A673 (cell line): ENCODE measurements around the gene CCL5. TPM values are rescaled to one million over a fixed set of nuclear protein-coding genes. Genes with fewer than 3 reads are reported as not detected.

Source experiments
- BruUV-seq: library from RNA; stranded (reverse); fragments of 400-500 nt; replicated peaks from 2 replicates; lab custom pipeline; 2021; lab: Mats Ljungman, UMichigan
- CTCF ChIA-PET: fragments of 300-600 bp; sonication (Branson Sonifier 250); formaldehyde crosslinking; loops from one replicate; lab custom pipeline; 2022; ENCODE audit warnings: antibody characterized with exemption; lab: Charles Lee
- POLR2A ChIA-PET: fragments of 300-600 bp; sonication (Branson Sonifier 250); formaldehyde crosslinking; loops from one replicate; lab custom pipeline; 2022; ENCODE audit warnings: antibody characterized with exemption; ENCODE audit not compliant: low non-redundant PET; lab: Charles Lee
- DNase-seq: peaks from one replicate; pipeline ENCODE4 v3.0.0-alpha.2; 2015; ENCODE audit warnings: low spot score
- H3K27ac ChIP-seq: fragments of 200-600 bp; sonication (generic); 2 replicates; pipeline ENCODE4 v1.5.1; 2016; ENCODE audit warnings: mixed run types, low read depth, mild to moderate bottlenecking, mixed read lengths, antibody characterized with exemption, low read length; ENCODE audit not compliant: poor library complexity, severe bottlenecking
- H3K27me3 ChIP-seq: fragments of 200-600 bp; sonication (generic); replicated peaks from 2 replicates; pipeline ENCODE4 v1.6.1; 2017; ENCODE audit warnings: mixed run types, low read depth, mild to moderate bottlenecking, mixed read lengths, antibody characterized with exemption, low read length; ENCODE audit not compliant: insufficient read depth, poor library complexity
- H3K36me3 ChIP-seq: fragments of 200-600 bp; sonication (generic); 2 replicates; pipeline ENCODE4 v1.6.1; 2016; ENCODE audit warnings: mixed run types, mild to moderate bottlenecking, mixed read lengths, antibody characterized with exemption, low read length; ENCODE audit not compliant: insufficient read depth, poor library complexity, severe bottlenecking
- H3K4me1 ChIP-seq: fragments of 200-600 bp; sonication (generic); 2 replicates; pipeline ENCODE4 v1.6.1; 2017; ENCODE audit warnings: mixed run types, mild to moderate bottlenecking, mixed read lengths, antibody characterized with exemption, low read length; ENCODE audit not compliant: insufficient read depth, poor library complexity, severe bottlenecking
- H3K4me3 ChIP-seq: fragments of 200-600 bp; sonication (generic); 2 replicates; pipeline ENCODE4 v1.5.1; 2016; ENCODE audit warnings: low read depth, mixed run types, mild to moderate bottlenecking, mixed read lengths, low read length; ENCODE audit not compliant: poor library complexity, severe bottlenecking
- H3K9me3 ChIP-seq: fragments of 200-600 bp; sonication (generic); 2 replicates; pipeline ENCODE4 v1.6.1; 2016; ENCODE audit warnings: mixed run types, low read depth, mild to moderate bottlenecking, mixed read lengths, antibody characterized with exemption, low read length; ENCODE audit not compliant: poor library complexity, severe bottlenecking
- CTCF ChIP-seq: fragments of 300-800, 200-600 bp; sonication (generic); conservative IDR thresholded peaks from 2 replicates; pipeline ENCODE4 v1.5.1; 2017; ENCODE audit warnings: low read depth, mild to moderate bottlenecking, antibody characterized with exemption, low read length, moderate library complexity, mixed read lengths
- EZH2 ChIP-seq: fragments of 200-600 bp; sonication (generic); IDR thresholded peaks from 2 replicates; pipeline ENCODE4 v1.6.1; 2017; ENCODE audit warnings: borderline replicate concordance, low read depth, mild to moderate bottlenecking, mixed read lengths, antibody characterized with exemption, low read length; ENCODE audit not compliant: poor library complexity, severe bottlenecking
- intact Hi-C: fragments of 100-400 bp; cut with micrococcal nuclease; formaldehyde crosslinking; loops from one replicate; pipeline ENCODE4 v1.10.0; 2022; ENCODE audit not compliant: unreplicated experiment
- total RNA-seq: library from RNA; stranded (reverse); gene quantifications from 2 replicates; pipeline ENCODE4 v1.2.3, GENCODE V29; 2021

Gene CCL5
- total RNA-seq, 1 experiment from 2014 or later: not detected

GRCh38 chr17:35865412-35866340, 14.5 kb downstream of the CCL5 start:
- Histone ChIP-seq H3K4me1 (no peaks in the 10 kb centered on the region), H3K36me3 (no peaks in the 10 kb centered on the region), H3K9me3 (no peaks in the 10 kb centered on the region), H3K27me3 (no peaks in the 10 kb centered on the region), H3K4me3 (no peak overlapping the region), H3K27ac (no peak overlapping the region)
- no peak for TF ChIP-seq CTCF
- TF ChIP-seq EZH2: no peak
- POLR2A ChIA-PET: no interaction called here
- peak; percentile 28 for DNase-seq
- intact Hi-C loops: no loop called here
- CTCF ChIA-PET: no interaction called here
- BruUV-seq: no TSS peak

GRCh38 chr17:35864853-35865252, 15.3 kb downstream of the CCL5 start:
- no peak overlapping the region for H3K4me3 ChIP-seq
- intact Hi-C loops: no loop called here
- no TSS peak for BruUV-seq
- no peak for DNase-seq
- no peak overlapping the region for H3K27ac ChIP-seq
- no peaks in the 10 kb centered on the region for H3K27me3 ChIP-seq
- H3K9me3 ChIP-seq: no peaks in the 10 kb centered on the region
- ChIA-PET CTCF (no interaction called here), POLR2A (no interaction called here)
- TF ChIP-seq EZH2: no peak
- TF ChIP-seq CTCF: no peak
- H3K36me3 ChIP-seq: no peaks in the 10 kb centered on the region
- no peaks in the 10 kb centered on the region for H3K4me1 ChIP-seq

- no TSS peak for BruUV-seq
- no peak overlapping the region for H3K27ac ChIP-seq
- H3K4me1 ChIP-seq: no peaks in the 10 kb centered on the region
- ChIA-PET CTCF (no interaction called here), POLR2A (no interaction called here)
- H3K36me3 ChIP-seq: no peaks in the 10 kb centered on the region
- H3K9me3 ChIP-seq: no peaks in the 10 kb centered on the region
- H3K4me3 ChIP-seq: no peak overlapping the region
- no peak for DNase-seq
- no peaks in the 10 kb centered on the region for H3K27me3 ChIP-seq
- intact Hi-C loops: no loop called here
- TF ChIP-seq CTCF: no peak
- TF ChIP-seq EZH2: no peak
These were observed 23.6 kb downstream of the CCL5 start for GRCh38 chr17:35856603-35857002.
